Measurements from ENCODE around the gene PRKCSH.
"Not testable (repeated sequence)": the region's sequence is repeated elsewhere in the genome, so short reads cannot be mapped to it uniquely, and the experiment has no call there.

PRKCSH gene

DNA sequence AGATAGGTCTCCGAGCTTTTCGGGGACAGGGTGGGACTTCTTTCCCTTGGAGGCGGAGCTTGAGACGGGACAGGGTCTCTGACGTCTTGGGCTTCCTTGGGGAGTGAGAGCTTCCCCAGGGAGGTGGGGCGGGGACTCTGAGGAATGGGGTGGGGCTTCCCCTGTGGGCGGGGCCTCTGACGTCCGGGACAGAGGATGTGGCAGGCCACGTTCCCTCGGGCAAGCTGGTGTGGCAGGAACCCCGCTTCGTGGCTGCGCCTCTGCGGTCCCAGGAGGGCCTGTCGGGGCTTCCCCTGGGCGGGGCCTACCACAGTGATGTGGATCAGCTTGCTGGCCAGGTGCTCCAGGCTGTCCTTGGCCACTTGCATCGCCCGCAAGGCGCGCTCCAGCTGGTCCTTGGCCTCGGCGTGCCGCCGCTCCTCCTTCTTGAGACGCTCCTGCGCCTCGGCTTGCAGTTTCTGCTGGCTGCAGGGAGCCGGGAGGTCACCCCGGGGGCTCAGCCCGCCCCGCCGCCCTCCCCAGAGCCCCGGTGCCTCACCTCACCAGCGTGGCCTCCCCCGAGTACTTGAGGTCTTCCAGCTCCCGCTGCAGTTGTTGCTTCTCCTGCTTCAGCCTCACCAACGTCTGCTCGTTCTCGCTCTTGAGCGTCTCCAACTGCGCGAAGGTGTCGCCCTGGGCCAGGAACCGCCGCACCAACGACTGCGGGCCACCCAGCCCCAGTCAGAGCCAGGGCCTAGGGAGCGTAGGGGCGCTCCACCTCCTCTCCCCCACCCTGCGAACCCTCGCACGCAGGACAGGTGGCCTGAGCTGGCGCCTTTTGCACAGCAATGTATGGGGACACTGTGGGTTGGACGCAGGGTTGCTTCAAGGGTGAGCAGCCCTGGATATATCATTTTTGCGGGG lies 13.0 kb upstream of the PRKCSH start:
- DNase-seq (ENCODE audit: low spot score), result peak; percentile 93
- TF ChIP-seq, protein P1, sequence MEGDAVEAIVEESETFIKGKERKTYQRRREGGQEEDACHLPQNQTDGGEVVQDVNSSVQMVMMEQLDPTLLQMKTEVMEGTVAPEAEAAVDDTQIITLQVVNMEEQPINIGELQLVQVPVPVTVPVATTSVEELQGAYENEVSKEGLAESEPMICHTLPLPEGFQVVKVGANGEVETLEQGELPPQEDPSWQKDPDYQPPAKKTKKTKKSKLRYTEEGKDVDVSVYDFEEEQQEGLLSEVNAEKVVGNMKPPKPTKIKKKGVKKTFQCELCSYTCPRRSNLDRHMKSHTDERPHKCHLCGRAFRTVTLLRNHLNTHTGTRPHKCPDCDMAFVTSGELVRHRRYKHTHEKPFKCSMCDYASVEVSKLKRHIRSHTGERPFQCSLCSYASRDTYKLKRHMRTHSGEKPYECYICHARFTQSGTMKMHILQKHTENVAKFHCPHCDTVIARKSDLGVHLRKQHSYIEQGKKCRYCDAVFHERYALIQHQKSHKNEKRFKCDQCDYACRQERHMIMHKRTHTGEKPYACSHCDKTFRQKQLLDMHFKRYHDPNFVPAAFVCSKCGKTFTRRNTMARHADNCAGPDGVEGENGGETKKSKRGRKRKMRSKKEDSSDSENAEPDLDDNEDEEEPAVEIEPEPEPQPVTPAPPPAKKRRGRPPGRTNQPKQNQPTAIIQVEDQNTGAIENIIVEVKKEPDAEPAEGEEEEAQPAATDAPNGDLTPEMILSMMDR (IDR thresholded peaks at IDR 0.05; ENCODE audit: extremely low read depth, missing control alignments), result no peak

DNA sequence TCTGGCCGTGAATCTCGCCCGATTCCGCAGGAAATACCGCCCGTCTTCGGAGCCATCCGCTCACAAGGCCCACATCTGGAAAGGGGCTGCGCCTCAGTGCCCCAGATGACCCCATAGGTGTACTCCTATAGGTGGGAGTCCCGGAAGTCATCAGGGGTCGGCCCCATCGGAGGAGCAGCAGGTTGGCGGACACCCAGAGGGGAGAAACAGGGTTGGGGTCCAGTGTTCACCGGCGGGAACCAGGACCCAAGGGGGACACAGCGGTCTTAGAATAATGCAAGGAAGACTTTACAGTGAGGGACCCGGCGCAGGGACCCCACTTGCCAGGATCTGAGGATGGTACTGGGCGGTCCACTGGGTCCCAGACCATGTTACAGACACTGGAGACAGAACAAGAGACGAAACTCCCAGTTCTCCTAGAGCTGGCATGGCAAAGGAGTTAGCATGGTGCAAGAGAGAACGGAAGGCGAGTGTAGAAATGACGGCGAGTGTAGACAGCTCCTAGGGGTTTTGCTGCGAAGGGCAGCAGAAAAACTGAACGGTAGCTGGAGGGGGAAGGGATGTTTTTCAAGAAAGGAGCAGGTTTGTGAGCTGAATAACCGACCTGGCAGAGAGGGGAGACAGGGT lies 12.2 kb upstream of the PRKCSH start:
- TF ChIP-seq, protein P1 (IDR thresholded peaks at IDR 0.05; ENCODE audit: extremely low read depth, missing control alignments), result no peak
- DNase-seq (ENCODE audit: low spot score), result no peak

- TF ChIP-seq, protein P1 (IDR thresholded peaks at IDR 0.05; ENCODE audit: extremely low read depth, missing control alignments), result no peak
- no peak for DNase-seq (ENCODE audit: low spot score)
Observed at GRCh38 chr19:11423791-11424181, 11.6 kb upstream of the PRKCSH start.

- TF ChIP-seq, protein P1 (IDR thresholded peaks at IDR 0.05; ENCODE audit: extremely low read depth, missing control alignments), result no peak
- DNase-seq (ENCODE audit: low spot score), result no peak
Observed at GRCh38 chr19:11425719-11426457, 9.5 kb upstream of the PRKCSH start.

DNA sequence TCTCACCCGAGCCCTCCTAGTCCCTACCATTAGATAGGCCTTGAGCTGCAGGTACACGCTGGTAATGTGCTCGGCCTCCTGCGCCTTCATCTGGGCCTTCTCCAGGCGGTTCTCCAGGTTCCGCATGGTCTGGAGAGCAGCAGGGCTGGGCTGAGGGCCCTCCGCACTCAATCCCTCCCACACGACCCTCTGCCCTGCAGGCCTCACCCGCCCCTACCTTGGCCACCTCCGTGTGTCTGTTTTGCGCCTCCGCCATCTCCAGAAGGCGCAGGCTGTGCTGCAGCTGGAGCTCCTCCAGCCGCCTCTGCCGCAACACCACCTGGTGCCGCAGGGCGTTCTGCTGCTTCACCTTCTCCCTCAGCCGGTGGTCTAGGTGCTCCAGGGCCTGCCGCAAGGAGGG lies 8.8 kb upstream of the PRKCSH start:
- no peak for DNase-seq (ENCODE audit: low spot score)
- TF ChIP-seq, protein P1 (IDR thresholded peaks at IDR 0.05; ENCODE audit: extremely low read depth, missing control alignments), result no peak

- DNase-seq (ENCODE audit: low spot score), result not testable (repeated sequence)
Observed at GRCh38 chr19:11433526-11433925, 1.9 kb upstream of the PRKCSH start.

DNA sequence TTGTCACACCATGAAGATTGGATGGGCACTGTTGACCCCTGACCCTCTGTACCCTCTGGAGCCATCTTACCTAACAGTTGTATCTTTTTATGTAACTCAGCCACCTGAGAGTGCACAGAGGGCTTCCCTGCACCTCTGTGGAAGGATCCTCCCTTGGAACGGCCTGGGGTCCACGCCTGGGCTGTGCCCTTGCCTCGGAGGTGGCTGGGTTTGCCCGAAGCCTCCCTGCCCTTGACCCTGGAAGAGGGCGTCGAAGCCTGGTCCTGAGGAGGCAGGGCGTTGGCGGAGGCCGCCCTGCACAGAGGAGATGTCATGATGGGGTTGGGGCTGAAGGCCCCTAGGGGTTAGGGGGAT lies 755 bp upstream of the PRKCSH start:
- TF ChIP-seq, protein P1 (IDR thresholded peaks at IDR 0.05; ENCODE audit: extremely low read depth, missing control alignments), result no peak
- DNase-seq (ENCODE audit: low spot score), result no peak

Measured in GM20000 (cell line).